KMS-11 (cell line): ENCODE measurements around the gene ISG15.

Experiments used
- H2AFZ ChIP-seq: fragments of 200-600 bp; sonication (generic); 2 replicates; pipeline ENCODE4 v1.6.1; 2016; ENCODE audit warnings: antibody characterized with exemption, mixed run types, low read depth
- H3K27ac ChIP-seq: fragments of 200-600 bp; sonication (generic); 2 replicates; pipeline ENCODE4 v1.6.1; 2016; ENCODE audit warnings: mild to moderate bottlenecking, mixed run types
- H3K27me3 ChIP-seq: fragments of 200-600 bp; sonication (generic); 2 replicates; pipeline ENCODE4 v1.6.1; 2017; ENCODE audit warnings: mild to moderate bottlenecking, low read depth, mixed run types, moderate library complexity; ENCODE audit not compliant: insufficient read depth
- H3K36me3 ChIP-seq: fragments of 200-600 bp; sonication (generic); 2 replicates; pipeline ENCODE4 v1.6.1; 2017; ENCODE audit warnings: mild to moderate bottlenecking, mixed run types; ENCODE audit not compliant: insufficient read depth
- H3K4me1 ChIP-seq: fragments of 200-600 bp; sonication (generic); 2 replicates; pipeline ENCODE4 v1.6.1; 2016; ENCODE audit warnings: mild to moderate bottlenecking, low read depth, mixed run types; ENCODE audit not compliant: poor library complexity, severe bottlenecking
- H3K4me2 ChIP-seq: fragments of 200-600 bp; sonication (generic); 2 replicates; pipeline ENCODE4 v1.7.0; 2016; ENCODE audit warnings: mild to moderate bottlenecking, mixed run types
- H3K4me3 ChIP-seq: fragments of 200-600 bp; sonication (generic); IDR thresholded peaks from 2 replicates; pipeline ENCODE4 v1.6.1; 2017; ENCODE audit warnings: low read depth, low read length, mixed read lengths; ENCODE audit not compliant: insufficient read depth
- H3K79me2 ChIP-seq: fragments of 200-600 bp; sonication (generic); 2 replicates; pipeline ENCODE4 v1.6.1; 2016; ENCODE audit warnings: low read depth, mixed run types; ENCODE audit not compliant: insufficient read depth
- H3K9ac ChIP-seq: fragments of 200-600 bp; sonication (generic); 2 replicates; pipeline ENCODE4 v1.6.1; 2016; ENCODE audit warnings: mild to moderate bottlenecking, mixed run types
- H4K20me1 ChIP-seq: fragments of 200-600 bp; sonication (generic); 2 replicates; pipeline ENCODE4 v1.6.1; 2016; ENCODE audit warnings: mild to moderate bottlenecking, mixed run types; ENCODE audit not compliant: insufficient read depth
- CTCF ChIP-seq: fragments of 200-600 bp; sonication (generic); conservative IDR thresholded peaks from 2 replicates; pipeline ENCODE4 v1.6.1; 2017; ENCODE audit warnings: low read depth, mild to moderate bottlenecking, antibody characterized with exemption, low read length, moderate library complexity, mixed read lengths

ISG15 gene

DNA sequence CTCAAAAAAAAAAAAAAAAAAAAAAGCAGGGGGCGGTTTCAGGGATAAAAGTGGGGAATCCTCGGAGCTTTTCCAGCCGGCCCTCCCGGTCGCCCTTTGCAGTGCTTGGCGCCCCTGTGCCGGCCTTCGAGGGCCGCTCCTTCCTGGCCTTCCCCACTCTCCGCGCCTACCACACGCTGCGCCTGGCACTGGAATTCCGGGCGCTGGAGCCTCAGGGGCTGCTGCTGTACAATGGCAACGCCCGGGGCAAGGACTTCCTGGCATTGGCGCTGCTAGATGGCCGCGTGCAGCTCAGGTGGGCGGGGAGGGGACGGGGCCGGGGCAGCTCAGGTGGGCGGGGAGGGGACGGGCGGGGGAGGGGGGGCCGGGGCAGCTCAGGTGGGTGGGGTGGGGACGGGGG lies 35.5 kb downstream of the ISG15 start:
- Histone ChIP-seq H3K9ac (no peak overlapping the region), H3K27ac (no peak overlapping the region), H3K27me3 (peaks cover 47% of the 10 kb centered on the region), H3K4me2 (no peak overlapping the region), H3K4me1 (no peaks in the 10 kb centered on the region), H3K36me3 (no peaks in the 10 kb centered on the region), H2AFZ (no peak overlapping the region), H3K4me3 (no peak overlapping the region), H4K20me1 (no peaks in the 10 kb centered on the region), H3K79me2 (no peaks in the 10 kb centered on the region)
- TF ChIP-seq CTCF: no peak

GRCh38 chr1:1049318-1050165 lies 36.2 kb downstream of the ISG15 start:
- Histone ChIP-seq H3K9ac (no peak overlapping the region), H3K79me2 (no peaks in the 10 kb centered on the region), H3K27ac (no peak overlapping the region), H2AFZ (no peak overlapping the region), H4K20me1 (no peaks in the 10 kb centered on the region), H3K4me3 (no peak overlapping the region), H3K27me3 (peaks cover 55% of the 10 kb centered on the region), H3K4me2 (no peak overlapping the region), H3K4me1 (no peaks in the 10 kb centered on the region), H3K36me3 (no peaks in the 10 kb centered on the region)
- no peak for TF ChIP-seq CTCF

DNA sequence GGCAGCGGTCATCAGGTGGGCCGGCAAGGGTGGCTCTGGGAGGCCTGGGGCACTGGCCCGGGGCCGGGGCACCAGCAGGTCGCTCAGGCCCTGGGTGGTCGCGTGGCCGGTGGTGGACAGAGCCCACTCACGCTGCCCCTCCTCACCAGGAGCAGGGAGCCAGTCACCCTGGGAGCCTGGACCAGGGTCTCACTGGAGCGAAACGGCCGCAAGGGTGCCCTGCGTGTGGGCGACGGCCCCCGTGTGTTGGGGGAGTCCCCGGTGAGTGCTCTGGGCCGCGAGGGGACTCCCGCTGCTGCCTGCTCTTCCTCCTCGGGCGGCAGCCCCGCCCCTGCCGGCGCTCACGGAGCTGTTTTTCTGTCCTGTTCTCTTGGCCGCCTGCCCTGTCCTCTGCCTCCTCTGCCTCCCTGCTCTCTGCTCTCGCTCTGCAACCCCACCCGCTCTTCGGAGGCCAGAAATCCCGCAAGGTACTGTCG lies 37.3 kb downstream of the ISG15 start:
- H4K20me1 ChIP-seq: no peaks in the 10 kb centered on the region
- no peak for TF ChIP-seq CTCF
- no peak overlapping the region for H3K27ac ChIP-seq
- H3K4me2 ChIP-seq: peak overlapping the region; percentile 29; the same call in 1 of the 2 replicates
- H3K79me2 ChIP-seq: no peaks in the 10 kb centered on the region
- peaks cover 63% of the 10 kb centered on the region for H3K27me3 ChIP-seq
- H3K9ac ChIP-seq: no peak overlapping the region
- no peaks in the 10 kb centered on the region for H3K36me3 ChIP-seq
- no peaks in the 10 kb centered on the region for H3K4me1 ChIP-seq
- H2AFZ ChIP-seq: no peak overlapping the region
- no peak overlapping the region for H3K4me3 ChIP-seq

- Histone ChIP-seq H2AFZ (no peak overlapping the region), H3K4me3 (no peak overlapping the region), H3K27me3 (peaks cover 64% of the 10 kb centered on the region), H3K4me2 (no peak overlapping the region), H4K20me1 (no peaks in the 10 kb centered on the region), H3K36me3 (no peaks in the 10 kb centered on the region), H3K27ac (no peak overlapping the region), H3K79me2 (no peaks in the 10 kb centered on the region), H3K4me1 (no peaks in the 10 kb centered on the region), H3K9ac (no peak overlapping the region)
- no peak for TF ChIP-seq CTCF
These were observed 38.0 kb downstream of the ISG15 start for GRCh38 chr1:1051127-1051810.
